ENCODE data around the gene TACC3. TPM values are rescaled to one million over a fixed set of nuclear protein-coding genes. Genes with fewer than 3 reads are reported as not detected.
A peak's percentile ranks its signal among the peaks of the same experiment; 100 is the strongest.

TACC3 gene
- total RNA-seq, 1 donor = 23.9 TPM

GRCh38 chr4:1678244-1678643 is 43.1 kb upstream of the TACC3 start:
- no peak for DNase-seq (ENCODE audit: low read depth)
- TF ChIP-seq CTCF (IDR thresholded peaks at IDR 0.05; ENCODE audit: insufficient read depth, low read length) = no peak
- H3K4me3 ChIP-seq (ENCODE audit: low read depth, low read length) = no peak overlapping the region

- H3K4me3 ChIP-seq (ENCODE audit: low read depth, low read length) = peak overlapping the region; percentile 66
- no peak for DNase-seq (ENCODE audit: low read depth)
- TF ChIP-seq CTCF (IDR thresholded peaks at IDR 0.05; ENCODE audit: insufficient read depth, low read length) = no peak
Measured at GRCh38 chr4:1682860-1683259, 38.5 kb upstream of the TACC3 start.

GRCh38 chr4:1683261-1683735 is 38.0 kb upstream of the TACC3 start:
- no peak for TF ChIP-seq CTCF (IDR thresholded peaks at IDR 0.05; ENCODE audit: insufficient read depth, low read length)

GRCh38 chr4:1683736-1684505 is 37.4 kb upstream of the TACC3 start, which contains the start of gene FAM53A:
Gene FAM53A, minus strand, starts transcription at chr4:1684313. Its CDS starts 15,572 bp downstream, at chr4:1668741.
- peak within 1 kb of the TSS; percentile 66 for H3K4me3 ChIP-seq (ENCODE audit: low read depth, low read length)
- TF ChIP-seq CTCF (IDR thresholded peaks at IDR 0.05; ENCODE audit: insufficient read depth, low read length) = no peak
- peak; percentile 73 for DNase-seq (ENCODE audit: low read depth)

More at GRCh38 chr4:1683261-1683735, 38.0 kb upstream of the TACC3 start:
- peak; percentile 88 for DNase-seq (ENCODE audit: low read depth)
- H3K4me3 ChIP-seq (ENCODE audit: low read depth, low read length) = peak overlapping the region; percentile 66

- no peak for TF ChIP-seq CTCF (IDR thresholded peaks at IDR 0.05; ENCODE audit: insufficient read depth, low read length)
- H3K4me3 ChIP-seq (ENCODE audit: low read depth, low read length) = peak overlapping the region; percentile 62
- no peak for DNase-seq (ENCODE audit: low read depth)
Measured at GRCh38 chr4:1684506-1685234, 36.7 kb upstream of the TACC3 start.

- no peak for DNase-seq (ENCODE audit: low read depth)
- H3K4me3 ChIP-seq (ENCODE audit: low read depth, low read length) = no peak overlapping the region
- TF ChIP-seq CTCF (IDR thresholded peaks at IDR 0.05; ENCODE audit: insufficient read depth, low read length) = no peak
Measured at GRCh38 chr4:1685235-1686150, 35.8 kb upstream of the TACC3 start.

All from fibroblast of the aortic adventitia (primary cell).